Erythroblast (primary cell): ENCODE measurements around the gene WDR45.

Experiments used
- GATA1 ChIP-seq: IDR thresholded peaks from 2 replicates; pipeline ENCODE4 v1.6.1; 2011; ENCODE audit warnings: low read depth, mild to moderate bottlenecking, control low read depth, low read length, moderate library complexity
- POLR2A ChIP-seq: IDR thresholded peaks from 2 replicates; pipeline ENCODE4 v1.6.1; 2011; ENCODE audit warnings: mild to moderate bottlenecking, low read length

DNA sequence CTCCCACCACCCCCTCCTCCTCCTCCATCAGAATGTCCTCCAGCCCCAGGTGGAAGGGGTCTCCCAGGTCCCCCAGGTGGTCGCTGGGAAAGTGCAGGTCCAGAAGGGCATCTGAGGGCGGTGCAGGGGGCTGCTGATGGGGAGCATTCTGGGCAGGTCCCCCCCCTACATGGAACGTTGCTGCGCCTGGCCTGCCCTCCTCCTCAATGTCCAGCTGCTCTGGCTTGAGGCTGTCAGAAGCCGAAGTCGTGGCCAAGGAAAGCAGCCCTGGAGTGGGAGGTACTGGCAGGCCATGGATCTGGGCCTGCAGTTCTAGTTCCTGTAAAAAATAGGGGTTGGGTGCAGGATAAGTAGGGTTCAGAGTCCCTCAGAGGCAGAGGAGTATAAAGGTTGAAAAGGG lies 49.4 kb downstream of the WDR45 start:
- TF ChIP-seq POLR2A (no peak), GATA1 (no peak)
